Skin of body (tissue), 2 donors: ENCODE measurements around the gene ITFG2. TPM values are rescaled to one million over a fixed set of nuclear protein-coding genes. Genes with fewer than 3 reads are reported as not detected.
A peak's percentile ranks its signal among the peaks of the same experiment; 100 is the strongest.
"Not testable (repeated sequence)": the region's sequence is repeated elsewhere in the genome, so short reads cannot be mapped to it uniquely, and the experiment has no call there.

Experiments
- DNase-seq: peaks from one replicate; lab custom pipeline; 2025; lab: John Stamatoyannopoulos, UW
- total RNA-seq: library from RNA; depleted of rRNA; stranded (reverse); fragments of >200 nt; gene quantifications from one replicate; pipeline ENCODE4 v1.2.3, GENCODE V29; 2014

Gene ITFG2
- total RNA-seq: 21.1 TPM

DNA sequence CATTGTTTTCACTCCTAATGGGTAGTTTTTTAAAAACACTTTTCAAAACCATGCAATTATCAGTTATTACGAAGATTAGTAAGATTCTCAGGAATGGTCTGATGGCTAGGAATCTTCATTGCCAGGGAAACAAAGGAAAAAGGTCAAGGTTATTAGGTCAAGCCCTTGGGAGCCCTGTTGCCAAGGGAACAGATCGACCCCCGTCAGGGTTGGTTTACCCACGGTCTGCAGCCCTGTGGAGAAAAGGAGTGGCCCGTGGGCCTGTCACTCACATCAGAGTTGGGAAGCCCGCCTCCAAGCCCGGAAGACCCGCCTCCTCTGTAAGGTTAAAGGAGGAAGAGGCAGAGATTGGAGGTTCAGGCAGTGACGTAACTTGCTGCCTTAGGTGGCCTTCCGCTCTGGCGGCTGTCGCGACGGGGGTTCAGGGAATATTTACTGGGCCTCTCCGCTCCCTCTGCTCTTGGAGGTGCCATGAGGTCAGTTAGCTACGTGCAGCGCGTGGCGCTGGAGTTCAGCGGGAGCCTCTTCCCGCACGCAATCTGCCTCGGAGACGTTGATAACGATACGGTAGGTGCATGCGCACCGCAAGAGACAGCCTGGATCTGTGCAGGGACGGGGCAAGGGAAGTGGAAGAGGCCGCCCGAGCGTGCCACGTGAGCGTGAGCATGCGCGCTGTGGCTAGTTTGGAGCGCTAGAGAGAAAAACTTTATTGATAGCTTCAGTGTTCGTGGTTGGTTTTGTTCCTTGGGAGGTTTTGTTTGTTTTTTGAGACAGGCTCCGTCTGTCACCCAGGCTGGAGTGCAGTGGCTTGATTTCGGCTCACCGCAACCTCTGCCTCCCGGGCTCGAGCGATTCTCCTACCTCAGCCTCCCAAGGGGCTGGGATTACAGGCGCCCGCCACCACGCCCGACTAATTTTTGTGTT lies at the start of gene ITFG2:
Gene ITFG2, plus strand, starts transcription at position 379 of the 924 bp plus-strand sequence. Its CDS starts 93 bp downstream, at position 472.
- DNase-seq: peak; percentile 99

DNA sequence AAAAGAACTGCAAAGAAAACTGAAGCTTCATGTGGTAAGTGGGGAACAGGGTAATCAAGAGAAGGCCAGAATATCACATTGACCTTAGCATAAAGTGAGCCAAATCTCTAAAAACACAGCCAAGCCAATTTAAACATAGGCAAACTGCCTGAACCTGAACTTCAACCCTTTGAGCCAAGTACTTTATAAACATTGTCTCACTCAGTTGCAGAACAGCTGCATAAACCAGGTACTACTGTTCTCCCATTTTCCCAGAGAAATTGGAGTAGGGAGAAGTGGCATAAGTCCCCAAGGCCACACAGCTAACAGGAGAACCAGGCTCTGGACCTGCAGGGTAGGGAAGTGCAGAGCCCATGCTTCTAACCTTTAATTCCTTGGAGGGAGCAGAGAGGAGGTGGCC lies 48.1 kb upstream of the ITFG2 start:
- no peak for DNase-seq

DNA sequence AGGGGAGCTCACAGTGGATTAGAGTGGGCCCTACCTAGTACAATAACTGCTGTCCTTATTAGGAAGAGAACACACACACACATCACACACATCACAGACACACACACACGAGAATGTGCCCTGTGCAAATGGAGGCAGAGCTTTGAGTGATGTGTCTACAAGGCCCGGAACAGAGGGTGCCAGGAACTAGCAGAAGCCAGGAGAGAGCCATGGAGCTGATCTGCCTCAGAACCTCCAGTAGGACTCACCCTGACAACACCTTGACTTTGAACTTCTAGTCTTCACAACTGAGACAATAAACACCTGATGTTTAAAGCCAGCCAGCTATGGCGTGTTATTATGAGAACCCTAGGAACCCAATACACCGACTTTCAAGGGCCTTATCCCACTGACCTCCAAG lies 47.4 kb upstream of the ITFG2 start:
- DNase-seq: no peak

DNA sequence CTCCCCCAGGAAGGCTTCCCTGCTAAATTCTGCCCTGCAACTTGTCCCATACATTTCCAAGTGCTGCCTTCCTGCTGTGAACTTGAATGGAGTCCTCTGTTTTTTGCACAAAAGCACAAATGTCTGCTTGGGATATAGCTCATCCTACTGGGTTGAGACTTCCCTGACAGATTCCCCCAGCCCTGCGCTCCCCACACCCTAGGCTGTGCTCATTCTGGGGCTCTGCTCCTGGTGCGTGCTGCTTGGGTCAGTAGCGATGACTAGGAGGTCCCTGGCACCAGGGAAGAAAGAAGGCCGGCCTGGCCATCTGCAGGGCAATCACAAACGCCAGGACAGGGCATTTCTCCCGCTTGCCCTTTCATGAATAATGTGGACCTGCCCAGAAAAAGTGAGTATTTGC lies 46.9 kb upstream of the ITFG2 start:
- DNase-seq: no peak

DNA sequence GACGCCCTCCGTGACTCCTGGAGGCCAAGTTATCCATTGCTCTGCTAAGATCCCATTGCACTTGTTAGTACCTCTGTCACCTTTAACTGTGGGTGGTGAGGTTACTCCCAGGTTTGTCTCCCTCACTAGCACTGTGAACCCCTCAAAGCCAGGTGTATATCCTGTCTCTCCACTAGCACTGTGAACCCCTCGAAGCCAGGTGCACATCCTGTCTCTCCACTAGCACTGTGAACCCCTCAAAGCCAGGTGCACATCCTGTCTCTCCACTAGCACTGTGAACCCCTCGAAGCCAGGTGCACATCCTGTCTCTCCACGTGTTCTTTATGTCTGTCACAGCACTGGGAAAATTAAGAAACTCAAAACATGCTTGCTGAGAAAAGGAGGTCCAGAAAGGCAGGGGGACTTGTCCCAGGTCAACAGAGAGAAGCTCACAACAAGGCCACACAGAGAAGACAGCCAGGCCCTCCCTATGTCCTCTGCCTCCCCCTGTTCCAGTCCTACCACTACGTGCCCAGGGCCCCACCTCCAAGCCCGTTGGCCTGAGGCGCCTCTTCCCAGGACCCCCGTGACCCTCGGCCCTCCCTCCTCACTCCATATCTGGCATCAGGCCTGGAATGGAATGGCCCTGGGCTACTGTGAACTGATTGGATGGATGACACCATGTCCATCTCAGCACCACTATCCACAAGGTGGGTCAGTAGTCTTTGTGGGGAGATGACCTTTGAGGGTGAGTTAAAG lies 44.1 kb upstream of the ITFG2 start:
- DNase-seq: no peak

DNA sequence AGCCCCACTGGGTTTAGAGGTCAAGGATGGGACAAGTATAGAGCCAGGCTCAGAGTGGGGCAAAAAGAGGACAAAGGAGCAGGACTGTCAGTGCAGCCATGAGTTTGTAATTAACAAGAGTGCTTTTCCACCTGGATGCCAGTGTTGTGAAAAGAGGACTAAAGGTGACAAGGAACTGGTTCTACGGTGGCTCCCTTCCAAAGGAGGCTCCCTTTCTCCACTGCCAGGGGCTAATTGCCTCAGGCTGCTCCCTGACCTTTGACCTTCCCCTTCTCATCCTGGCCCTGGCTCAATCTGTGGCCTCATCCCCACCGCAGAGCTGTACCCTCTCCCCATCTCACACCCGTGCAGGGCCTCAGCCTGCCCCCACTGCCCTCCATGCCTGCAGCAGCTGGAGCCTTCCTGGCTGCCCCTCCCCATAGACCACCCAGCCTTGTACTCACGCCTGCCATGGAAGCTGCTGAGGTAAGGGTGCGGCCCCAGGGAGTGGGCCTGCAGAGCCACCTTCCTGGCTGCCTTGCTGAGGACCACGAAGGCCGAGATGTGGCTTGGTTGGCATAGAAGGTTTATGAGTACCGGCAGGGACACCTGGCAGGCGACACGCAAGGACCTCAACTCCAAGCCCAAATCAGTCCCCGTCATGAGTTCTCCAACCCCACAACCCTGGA lies 42.5 kb upstream of the ITFG2 start:
- DNase-seq: no peak

DNA sequence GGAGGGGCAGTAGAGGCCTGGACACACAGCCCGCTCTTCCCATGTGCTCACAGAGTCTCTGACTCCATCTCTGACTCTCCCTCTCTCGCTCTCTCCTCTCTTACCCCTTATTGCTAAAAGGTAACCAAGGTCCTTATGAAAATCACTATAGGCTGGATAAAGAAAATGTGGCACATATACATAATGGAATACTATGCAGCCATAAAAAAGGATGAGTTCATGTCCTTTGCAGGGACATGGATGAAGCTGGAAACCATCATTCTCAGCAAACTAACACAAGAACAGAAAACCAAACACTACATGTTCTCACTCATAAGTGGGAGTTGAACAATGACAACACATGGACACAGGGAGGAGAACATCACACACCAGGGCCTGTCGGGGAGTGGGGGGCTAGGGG lies 41.9 kb upstream of the ITFG2 start:
- DNase-seq: not testable (repeated sequence)

DNA sequence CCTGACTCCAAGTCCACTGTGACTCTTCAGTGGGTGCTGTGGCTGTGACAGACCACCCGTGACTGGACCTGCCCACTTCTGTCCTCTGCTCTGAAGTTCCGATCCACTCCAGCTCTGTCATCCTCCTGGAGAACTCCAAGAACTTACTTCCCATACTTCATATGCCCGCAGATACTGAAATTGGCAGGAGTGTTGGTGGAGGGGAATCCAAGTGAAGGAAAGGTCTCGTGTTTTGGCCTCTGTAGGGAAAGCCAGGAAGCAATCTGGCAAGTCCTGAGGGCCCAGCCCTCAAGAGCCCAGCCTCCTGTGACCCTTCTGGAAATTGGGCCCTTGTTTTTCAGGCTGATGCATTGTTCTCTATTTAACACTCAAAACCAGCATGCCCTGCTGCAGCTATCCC lies 40.1 kb upstream of the ITFG2 start:
- no peak for DNase-seq

DNA sequence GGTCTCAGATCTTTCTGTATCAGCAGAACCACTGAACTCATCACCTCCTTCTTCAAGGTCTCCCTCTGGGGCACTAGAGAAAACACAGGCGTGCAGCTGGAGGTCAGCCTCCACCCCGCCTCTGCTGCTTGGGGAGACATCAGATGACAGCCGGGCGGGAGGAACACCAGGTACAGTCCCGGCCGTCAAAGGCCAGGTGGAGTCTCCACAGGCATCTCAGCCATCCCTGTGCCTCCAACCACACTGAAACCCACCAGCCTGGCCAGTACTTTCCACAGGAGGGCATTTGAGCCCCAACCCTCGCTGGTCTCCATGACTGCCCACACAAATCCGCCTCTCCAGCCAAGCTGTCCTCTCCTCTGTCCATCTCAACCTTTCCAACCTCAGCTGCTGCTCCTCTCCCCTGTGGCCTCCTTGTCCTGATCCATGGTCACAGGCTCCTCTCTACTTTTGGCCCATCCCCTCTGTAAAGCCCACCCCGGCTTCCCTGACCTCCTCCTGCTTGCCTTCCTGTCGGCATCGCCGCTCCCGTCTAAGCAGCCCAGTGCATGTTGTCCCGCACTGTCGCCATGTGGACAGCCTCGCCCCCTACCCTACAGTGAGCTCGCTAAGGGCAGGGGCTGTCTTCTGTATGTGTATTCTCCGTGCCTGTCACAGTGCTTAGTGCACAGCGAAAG lies 39.1 kb upstream of the ITFG2 start:
- no peak for DNase-seq

DNA sequence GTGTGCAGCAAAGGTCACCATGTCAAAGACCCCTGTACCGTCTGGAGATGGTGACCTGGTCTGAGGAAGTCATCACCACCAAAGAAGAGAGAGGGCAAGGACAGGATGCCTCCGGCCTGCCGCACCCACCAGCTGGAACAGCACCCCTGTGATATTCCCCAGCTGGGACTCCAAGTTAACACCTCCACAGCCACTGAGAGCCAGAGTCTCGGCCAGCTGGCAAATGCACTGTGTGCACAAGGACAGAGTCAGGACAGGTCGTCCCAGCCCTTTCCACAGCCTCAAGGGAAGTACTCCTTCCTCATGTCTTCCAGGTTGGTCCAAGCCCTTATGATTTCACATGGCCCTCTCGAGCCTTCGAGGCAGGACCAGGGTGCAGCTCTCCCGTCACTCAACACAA lies 37.0 kb upstream of the ITFG2 start:
- DNase-seq: no peak

DNA sequence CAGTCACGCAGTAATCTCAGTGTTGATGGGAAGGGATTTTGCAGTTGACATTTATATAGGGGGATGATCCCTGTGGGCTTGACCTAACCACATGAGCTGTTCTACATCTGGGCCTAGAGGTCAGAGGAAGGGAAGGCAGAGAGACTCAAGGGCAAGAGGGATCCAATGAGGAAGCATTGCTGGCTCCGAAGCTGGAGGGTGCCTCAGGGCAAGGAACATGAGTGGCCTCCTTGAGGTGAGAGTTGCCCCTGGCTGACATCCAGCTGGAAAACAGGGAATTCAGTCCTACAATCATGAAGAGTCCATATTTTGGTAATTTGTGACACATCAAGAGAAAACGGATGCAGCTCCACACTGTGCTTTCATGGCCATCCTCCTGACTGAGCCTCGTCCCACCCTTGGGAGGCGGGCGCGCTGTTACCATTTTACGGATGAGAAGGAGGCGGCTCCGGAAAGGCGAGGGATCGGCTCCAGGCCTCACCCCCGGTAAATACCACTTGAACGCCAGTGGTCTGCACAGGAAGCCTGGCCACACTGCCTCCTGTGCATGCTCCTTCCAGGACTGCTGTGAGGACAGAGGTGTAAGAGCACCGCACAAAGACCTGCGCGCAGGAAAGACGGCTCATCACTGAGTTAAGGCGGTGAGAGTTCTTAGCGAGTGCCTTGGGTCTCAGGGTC lies 36.2 kb upstream of the ITFG2 start:
- DNase-seq: no peak

DNA sequence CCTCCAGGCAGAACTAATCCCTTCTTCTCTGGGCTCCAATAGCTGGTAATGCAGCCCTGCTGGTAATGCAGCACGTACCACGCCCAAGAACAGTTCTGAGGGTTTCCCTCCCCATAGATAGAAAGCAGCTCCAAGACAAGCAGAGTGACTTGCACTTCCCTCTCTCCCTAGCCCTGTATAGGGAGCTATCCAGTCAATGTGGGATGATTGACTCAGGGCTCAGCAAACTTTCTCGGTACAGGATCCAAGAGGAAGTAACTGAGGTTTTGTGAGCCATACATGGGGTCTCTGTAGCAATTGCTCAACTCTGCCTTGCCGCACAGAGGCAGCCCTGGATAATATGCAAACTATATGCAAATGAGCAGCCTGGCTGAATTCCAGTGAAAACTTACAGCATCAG lies 33.2 kb upstream of the ITFG2 start:
- no peak for DNase-seq

DNA sequence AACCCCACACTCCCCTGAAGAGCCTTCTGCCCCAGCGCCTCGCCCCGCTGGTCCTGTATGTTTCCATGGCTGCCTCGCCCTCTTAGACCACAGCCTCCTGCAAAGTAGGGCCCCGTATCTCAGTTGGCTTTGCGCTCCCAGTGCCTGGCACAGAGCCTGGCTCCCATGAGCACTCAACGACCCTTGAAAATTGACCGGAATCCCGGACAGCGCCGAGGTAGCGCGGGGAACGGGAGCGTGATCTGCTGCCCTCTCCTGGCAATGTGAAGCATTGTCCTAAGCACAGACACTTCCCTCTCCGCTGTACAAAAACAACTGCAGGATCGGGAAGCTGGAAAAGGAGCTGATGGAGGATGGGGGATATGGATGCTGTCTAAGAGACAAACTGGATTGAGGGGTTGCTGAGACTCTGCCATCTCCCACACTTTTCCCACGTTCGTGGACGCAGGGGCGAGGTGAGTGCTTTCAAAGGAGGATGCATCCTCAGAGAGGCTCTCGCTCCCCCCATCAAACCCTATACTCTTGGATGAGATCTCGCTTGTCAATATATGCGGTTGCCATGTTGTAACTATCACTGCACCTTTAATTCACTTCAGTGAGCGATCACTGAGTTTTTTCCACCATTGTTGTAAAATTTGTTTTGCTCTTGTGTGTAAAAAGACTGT lies 28.4 kb upstream of the ITFG2 start:
- DNase-seq: peak; percentile 38

DNA sequence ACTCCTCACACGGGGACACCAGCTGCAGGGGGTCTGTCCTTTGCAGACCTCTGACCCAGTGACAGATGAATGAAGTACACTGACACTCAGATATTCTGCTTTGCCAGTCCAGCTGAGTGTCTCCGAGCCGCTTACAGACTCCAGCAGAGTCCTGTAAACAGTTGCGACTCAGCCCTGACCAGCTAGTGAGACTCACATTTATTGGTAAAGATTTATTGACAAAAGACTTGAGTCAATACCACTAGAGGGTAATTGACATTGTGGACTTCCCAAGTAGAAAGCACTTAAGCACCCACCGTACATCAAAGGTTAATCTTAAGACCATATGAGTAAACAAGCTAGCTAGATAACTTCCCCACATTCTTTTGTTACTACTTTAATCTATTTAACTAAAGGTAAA lies 27.5 kb upstream of the ITFG2 start:
- no peak for DNase-seq

DNA sequence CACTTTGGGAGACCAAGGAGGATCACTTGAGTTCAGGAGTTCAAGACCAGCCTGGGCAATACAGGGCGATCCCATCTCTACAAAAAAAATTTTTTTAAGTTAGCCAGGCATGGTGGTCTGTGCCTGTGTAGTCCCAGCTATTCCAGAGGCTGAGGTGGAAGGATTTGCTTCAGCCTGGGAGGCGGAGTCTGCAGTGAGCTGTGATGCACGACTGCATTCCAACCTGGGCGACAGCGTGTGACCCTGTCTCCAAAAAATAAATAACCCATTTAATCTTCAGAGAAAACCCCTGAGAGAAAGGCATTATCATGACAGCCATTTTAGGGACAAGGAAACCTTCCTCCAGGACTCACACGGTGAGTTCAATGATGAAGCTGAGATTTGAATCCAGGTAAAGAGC lies 21.4 kb upstream of the ITFG2 start:
- DNase-seq: no peak

DNA sequence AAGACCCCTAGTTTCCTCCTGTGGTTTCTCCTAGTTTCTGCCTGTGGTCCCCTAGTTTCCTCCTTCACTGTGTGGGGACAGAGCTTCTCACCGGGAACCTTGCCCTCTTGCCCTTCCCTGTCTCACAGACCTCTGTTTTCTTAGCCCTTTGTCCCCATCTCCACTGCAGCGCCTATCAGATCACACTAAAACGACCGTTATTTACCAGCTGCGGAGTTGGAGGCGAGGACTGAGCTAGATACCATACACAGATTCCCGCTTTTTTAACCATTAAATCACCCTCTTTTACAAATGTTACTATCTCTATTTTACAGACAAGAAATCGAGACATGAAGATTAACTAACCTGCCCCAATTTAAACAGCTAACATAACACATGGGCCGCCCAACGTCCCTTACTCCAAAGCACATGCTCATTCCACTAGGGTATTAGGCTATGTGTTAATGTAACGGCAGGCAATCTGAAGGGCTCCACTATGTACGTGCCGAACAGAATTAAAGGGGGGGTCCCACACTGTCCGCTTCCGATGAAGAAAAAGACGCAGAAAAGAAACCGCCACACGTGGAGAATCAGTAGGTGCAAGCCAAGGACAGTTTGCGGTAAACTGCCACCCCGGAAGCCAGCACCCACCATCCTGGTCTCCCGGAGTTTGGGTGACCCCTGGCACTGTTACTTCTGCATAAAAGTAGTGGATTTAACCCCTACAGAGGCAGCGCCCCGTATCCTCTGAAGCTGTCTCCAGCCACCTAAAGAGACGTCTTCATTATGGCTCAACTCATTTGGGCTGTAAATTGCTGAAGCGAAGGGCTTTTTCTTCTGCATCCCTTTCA lies 19.6 kb upstream of the ITFG2 start:
- no peak for DNase-seq

DNA sequence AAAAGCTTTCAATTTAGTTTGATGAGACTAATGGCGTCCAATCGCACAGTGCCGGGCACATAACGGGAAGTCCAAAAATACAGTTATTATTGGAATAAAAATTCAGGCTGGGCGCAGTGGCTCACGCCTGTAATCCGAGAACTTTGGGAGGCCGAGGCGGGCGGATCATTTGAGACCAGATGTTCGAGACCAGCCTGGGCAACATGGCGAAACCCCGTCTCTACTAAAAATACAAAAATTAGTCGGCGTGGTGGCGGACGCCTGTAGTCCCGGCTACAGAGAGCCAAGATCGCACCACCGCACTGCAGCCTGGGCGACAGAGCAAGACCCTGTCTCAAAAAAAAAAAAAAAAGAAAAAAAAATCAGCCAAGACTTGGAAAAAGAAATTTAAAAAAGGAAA lies 18.9 kb upstream of the ITFG2 start:
- DNase-seq: no peak

DNA sequence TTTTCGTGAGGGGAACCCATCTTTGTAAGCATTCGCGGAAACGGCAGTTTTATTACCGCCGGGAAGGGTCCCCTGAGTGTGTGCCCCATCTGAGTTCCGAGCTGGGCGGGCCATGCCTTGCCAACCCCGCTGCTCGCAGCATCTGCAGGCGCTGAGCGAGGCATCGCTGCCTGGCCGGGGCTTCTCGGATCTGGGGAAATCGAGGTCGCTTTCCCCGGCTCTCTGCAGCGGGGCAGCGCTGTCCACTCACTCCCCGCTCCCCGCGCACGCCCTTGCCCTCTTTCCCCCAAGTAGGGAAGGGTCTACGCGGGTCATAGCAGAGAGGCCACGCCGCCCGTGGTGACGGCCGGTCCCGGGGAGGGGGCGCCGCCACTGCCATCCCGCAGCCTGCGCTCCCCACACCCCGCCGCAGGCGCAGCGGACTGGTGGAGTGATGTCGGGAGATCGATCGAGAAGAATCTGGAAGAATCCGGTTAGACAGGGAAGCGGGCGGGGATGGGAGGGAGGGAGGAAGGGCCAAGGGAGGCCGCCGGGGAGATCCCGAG lies 18.2 kb upstream of the ITFG2 start:
- DNase-seq: no peak

DNA sequence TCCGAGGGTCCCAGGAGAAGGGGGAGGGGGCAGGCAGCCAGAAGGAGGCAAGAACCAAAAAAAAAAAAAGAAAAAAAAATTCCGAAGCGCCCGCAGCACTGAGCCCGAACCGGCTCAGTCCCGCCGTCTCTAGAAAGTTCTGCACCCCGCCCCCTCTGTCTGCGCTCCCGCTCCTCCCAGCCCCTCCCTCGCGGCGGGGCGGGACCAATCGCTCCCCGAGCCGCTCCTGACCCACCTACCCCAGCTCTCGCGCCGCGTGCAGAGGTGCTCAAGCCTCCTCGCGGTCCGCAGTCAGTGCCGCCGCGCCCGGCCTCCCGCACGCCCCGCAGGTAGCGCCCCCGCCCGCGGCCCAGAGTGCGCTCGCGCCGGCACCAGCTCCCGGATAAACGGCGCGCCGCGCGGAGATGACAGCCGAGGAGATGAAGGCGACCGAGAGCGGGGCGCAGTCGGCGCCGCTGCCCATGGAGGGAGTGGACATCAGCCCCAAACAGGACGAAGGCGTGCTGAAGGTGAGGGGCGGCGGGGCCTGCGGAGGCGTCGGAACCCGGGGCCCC lies 17.7 kb upstream of the ITFG2 start, which contains the start of gene FKBP4:
Gene FKBP4, plus strand, starts transcription at position 235 of the 554 bp plus-strand sequence. Its CDS starts 170 bp downstream, at position 405.
- peak; percentile 85 for DNase-seq
